ENCODE data around the gene ZYG11B.
"Not testable (repeated sequence)": the region's sequence is repeated elsewhere in the genome, so short reads cannot be mapped to it uniquely, and the experiment has no call there.

GRCh38 chr1:52735371-52735770 is 9.1 kb downstream of the ZYG11B start:
- TF ChIP-seq POLR2AphosphoS5, POLR2A (IDR thresholded peaks at IDR 0.05; ENCODE audit: low read depth, low read length): not testable (repeated sequence)
